ENCODE measurements around the gene CENPX. TPM values are rescaled to one million over a fixed set of nuclear protein-coding genes. Genes with fewer than 3 reads are reported as not detected.

The CENPX gene
- total and polyA plus RNA-seq, 2 of the 13 experiments (the other 11 are each of a cell fraction or from before 2014, with no cell fraction given): 92.7 to 170 TPM

DNA sequence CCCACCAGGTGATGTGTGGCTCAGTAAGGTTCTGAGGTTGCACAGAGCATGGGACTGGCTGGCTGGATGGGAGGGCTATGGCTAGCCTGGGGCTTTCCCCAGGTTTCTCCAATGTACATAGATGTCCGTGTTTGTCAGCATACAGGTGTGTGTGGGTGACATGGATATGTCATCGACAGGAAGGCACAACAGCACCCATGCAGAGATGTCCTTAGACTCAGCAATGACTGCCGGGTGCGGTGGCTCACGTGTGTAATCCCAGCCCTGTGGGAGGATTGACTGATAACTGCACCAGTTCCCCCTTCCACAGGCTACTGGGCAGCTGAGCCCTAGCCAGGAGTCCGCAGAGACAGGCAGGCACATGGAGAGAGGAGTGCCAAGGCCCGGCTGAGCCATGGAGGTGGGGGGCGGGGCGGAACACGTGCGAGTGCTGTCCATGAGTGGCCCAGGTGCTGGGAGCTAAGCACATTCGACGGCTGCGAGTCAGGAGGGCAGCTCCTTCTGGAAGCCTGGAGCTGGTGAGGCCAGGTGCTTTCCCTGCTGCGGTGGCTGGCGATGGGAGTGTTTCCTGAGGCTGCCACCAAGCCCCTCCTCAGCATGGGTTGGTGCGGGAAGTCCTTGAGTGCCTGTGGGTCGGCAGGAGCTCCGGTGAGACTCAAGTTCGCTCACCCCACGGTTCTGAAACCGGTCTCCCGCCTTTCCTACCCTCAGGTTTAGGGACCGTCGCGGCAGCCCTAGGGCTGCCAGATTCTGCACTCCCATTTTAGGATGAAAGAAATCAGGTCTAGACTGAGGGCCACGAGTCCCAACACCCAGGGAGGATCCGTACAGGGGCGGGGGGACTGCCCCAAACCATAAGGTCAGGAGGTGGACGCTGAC is 46.1 kb downstream of the CENPX start (continued):
- TF ChIP-seq, protein P1, sequence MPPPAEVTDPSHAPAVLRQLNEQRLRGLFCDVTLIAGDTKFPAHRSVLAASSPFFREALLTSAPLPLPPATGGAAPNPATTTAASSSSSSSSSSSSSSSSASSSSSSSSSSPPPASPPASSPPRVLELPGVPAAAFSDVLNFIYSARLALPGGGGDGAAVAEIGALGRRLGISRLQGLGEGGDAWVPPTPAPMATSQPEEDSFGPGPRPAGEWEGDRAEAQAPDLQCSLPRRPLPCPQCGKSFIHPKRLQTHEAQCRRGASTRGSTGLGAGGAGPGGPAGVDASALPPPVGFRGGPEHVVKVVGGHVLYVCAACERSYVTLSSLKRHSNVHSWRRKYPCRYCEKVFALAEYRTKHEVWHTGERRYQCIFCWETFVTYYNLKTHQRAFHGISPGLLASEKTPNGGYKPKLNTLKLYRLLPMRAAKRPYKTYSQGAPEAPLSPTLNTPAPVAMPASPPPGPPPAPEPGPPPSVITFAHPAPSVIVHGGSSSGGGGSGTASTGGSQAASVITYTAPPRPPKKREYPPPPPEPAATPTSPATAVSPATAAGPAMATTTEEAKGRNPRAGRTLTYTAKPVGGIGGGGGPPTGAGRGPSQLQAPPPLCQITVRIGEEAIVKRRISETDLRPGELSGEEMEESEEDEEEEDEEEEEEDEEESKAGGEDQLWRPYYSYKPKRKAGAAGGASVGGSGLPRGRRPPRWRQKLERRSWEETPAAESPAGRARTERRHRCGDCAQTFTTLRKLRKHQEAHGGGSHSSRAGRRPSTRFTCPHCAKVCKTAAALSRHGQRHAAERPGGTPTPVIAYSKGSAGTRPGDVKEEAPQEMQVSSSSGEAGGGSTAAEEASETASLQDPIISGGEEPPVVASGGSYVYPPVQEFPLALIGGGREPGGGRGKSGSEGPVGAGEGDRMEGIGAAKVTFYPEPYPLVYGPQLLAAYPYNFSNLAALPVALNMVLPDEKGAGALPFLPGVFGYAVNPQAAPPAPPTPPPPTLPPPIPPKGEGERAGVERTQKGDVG (CRISPR knock-in tag; IDR thresholded peaks at IDR 0.05; ENCODE audit: borderline replicate concordance): no peak; the same call in none of the 2 replicates
- no peak for TF ChIP-seq IRF2 (CRISPR knock-in tag; IDR thresholded peaks at IDR 0.05)
- no peak for TF ChIP-seq AGO1 (IDR thresholded peaks at IDR 0.05; ENCODE audit: low read depth, low read length, poor library complexity, severe bottlenecking)
- peak; percentile 45 for TF ChIP-seq ZNF605 (CRISPR knock-in tag; IDR thresholded peaks at IDR 0.05)
- no peak for TF ChIP-seq ZNF44 (CRISPR knock-in tag; IDR thresholded peaks at IDR 0.05)
- peak; percentile 36; the same call in 1 of the 2 replicates for TF ChIP-seq ZBTB3 (CRISPR knock-in tag; IDR thresholded peaks at IDR 0.05; ENCODE audit: borderline replicate concordance, low read depth)
- TF ChIP-seq CHD2 (IDR thresholded peaks at IDR 0.05; ENCODE audit: low read depth, low read length): no peak
- no peak for TF ChIP-seq ZNF720 (CRISPR knock-in tag; IDR thresholded peaks at IDR 0.05)
- no peak for TF ChIP-seq ZNF615 (CRISPR knock-in tag; IDR thresholded peaks at IDR 0.05; ENCODE audit: borderline replicate concordance)
- TF ChIP-seq, protein P2, sequence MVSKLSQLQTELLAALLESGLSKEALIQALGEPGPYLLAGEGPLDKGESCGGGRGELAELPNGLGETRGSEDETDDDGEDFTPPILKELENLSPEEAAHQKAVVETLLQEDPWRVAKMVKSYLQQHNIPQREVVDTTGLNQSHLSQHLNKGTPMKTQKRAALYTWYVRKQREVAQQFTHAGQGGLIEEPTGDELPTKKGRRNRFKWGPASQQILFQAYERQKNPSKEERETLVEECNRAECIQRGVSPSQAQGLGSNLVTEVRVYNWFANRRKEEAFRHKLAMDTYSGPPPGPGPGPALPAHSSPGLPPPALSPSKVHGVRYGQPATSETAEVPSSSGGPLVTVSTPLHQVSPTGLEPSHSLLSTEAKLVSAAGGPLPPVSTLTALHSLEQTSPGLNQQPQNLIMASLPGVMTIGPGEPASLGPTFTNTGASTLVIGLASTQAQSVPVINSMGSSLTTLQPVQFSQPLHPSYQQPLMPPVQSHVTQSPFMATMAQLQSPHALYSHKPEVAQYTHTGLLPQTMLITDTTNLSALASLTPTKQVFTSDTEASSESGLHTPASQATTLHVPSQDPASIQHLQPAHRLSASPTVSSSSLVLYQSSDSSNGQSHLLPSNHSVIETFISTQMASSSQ (IDR thresholded peaks at IDR 0.05; ENCODE audit: low read depth): no peak
- TF ChIP-seq, protein P2 (CRISPR knock-in tag; IDR thresholded peaks at IDR 0.05; ENCODE audit: borderline replicate concordance): no peak
- TF ChIP-seq ZNF460 (CRISPR knock-in tag; IDR thresholded peaks at IDR 0.05; ENCODE audit: borderline replicate concordance): no peak
- 0 out of 2 replicates have a peak, but pooled peaks have one; percentile 17 for TF ChIP-seq SIX4 (CRISPR knock-in tag; IDR thresholded peaks at IDR 0.05)
- no peak; the same call in 1 of the 2 replicates for TF ChIP-seq ZNF546 (CRISPR knock-in tag; conservative IDR thresholded peaks at IDR 0.05)
- peak; percentile 55; the same call in 1 of the 2 replicates for TF ChIP-seq SALL1 (CRISPR knock-in tag; IDR thresholded peaks at IDR 0.05)
- no peak for TF ChIP-seq EED (CRISPR knock-in tag; IDR thresholded peaks at IDR 0.05)
- TF ChIP-seq, protein P3, sequence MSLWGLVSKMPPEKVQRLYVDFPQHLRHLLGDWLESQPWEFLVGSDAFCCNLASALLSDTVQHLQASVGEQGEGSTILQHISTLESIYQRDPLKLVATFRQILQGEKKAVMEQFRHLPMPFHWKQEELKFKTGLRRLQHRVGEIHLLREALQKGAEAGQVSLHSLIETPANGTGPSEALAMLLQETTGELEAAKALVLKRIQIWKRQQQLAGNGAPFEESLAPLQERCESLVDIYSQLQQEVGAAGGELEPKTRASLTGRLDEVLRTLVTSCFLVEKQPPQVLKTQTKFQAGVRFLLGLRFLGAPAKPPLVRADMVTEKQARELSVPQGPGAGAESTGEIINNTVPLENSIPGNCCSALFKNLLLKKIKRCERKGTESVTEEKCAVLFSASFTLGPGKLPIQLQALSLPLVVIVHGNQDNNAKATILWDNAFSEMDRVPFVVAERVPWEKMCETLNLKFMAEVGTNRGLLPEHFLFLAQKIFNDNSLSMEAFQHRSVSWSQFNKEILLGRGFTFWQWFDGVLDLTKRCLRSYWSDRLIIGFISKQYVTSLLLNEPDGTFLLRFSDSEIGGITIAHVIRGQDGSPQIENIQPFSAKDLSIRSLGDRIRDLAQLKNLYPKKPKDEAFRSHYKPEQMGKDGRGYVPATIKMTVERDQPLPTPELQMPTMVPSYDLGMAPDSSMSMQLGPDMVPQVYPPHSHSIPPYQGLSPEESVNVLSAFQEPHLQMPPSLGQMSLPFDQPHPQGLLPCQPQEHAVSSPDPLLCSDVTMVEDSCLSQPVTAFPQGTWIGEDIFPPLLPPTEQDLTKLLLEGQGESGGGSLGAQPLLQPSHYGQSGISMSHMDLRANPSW (CRISPR knock-in tag; IDR thresholded peaks at IDR 0.05; ENCODE audit: borderline replicate concordance): no peak
- no peak for TF ChIP-seq ZFY (CRISPR knock-in tag; IDR thresholded peaks at IDR 0.05)
- no peak for TF ChIP-seq KMT2A (CRISPR knock-in tag; IDR thresholded peaks at IDR 0.05)

All from HepG2 (cell line).